Lung (tissue), 12 donors: ENCODE measurements around the gene DOCK6. TPM values are rescaled to one million over a fixed set of nuclear protein-coding genes. Genes with fewer than 3 reads are reported as not detected.

Experiments used
- ATAC-seq: fragments of 200-7000 bp; cut with Tn5 transposase; one replicate; pipeline ENCODE4 v1.9.1; 2020; ENCODE audit warnings: moderate number of reproducible peaks; ENCODE audit not compliant: insufficient read depth, low FRiP score
- DNase-seq, 3 donors: peaks; one replicate each; pipeline ENCODE4 v3.0.0-alpha.2; 2013 to 2017
- H3K27ac ChIP-seq, 2 donors: one replicate each; pipeline ENCODE4 v1.5.1; 2013; ENCODE audit warnings: mild to moderate bottlenecking in 2 of 2, moderate library complexity in 2 of 2, control low read depth in 1 of 2, inconsistent platforms in 1 of 2, low read depth in 1 of 2, low read length in 1 of 2
- H3K27me3 ChIP-seq, 3 donors: one replicate each; pipeline ENCODE4 v1.5.1; 2013; ENCODE audit warnings: low read length in 2 of 3; ENCODE audit not compliant: control insufficient read depth in 3 of 3, insufficient read depth in 3 of 3
- H3K36me3 ChIP-seq, 4 donors: one replicate each; pipeline ENCODE4 v1.5.1; 2013; ENCODE audit warnings: low read length in 4 of 4, mild to moderate bottlenecking in 1 of 4, moderate library complexity in 1 of 4; ENCODE audit not compliant: control insufficient read depth in 4 of 4, insufficient read depth in 4 of 4
- H3K4me1 ChIP-seq, 5 donors: one replicate each; pipeline ENCODE4 v1.5.1; 2013; ENCODE audit warnings: low read length in 5 of 5, mild to moderate bottlenecking in 2 of 5, moderate library complexity in 1 of 5; ENCODE audit not compliant: control insufficient read depth in 5 of 5, insufficient read depth in 5 of 5
- H3K4me3 ChIP-seq: one replicate; pipeline ENCODE4 v1.5.1; 2013; ENCODE audit warnings: mild to moderate bottlenecking, control low read depth, moderate library complexity
- H3K9ac ChIP-seq, 2 donors: one replicate each; pipeline ENCODE4 v1.5.1; 2013; ENCODE audit warnings: low read length in 2 of 2, control low read depth in 1 of 2; ENCODE audit not compliant: insufficient read depth in 1 of 2
- H3K9me3 ChIP-seq, 4 donors: one replicate each; pipeline ENCODE4 v1.5.1; 2013; ENCODE audit warnings: low read length in 3 of 4, mild to moderate bottlenecking in 1 of 4, moderate library complexity in 1 of 4; ENCODE audit not compliant: control insufficient read depth in 4 of 4, insufficient read depth in 3 of 4
- WGBS, 2 donors: extraction: QIAGEN DNeasy Blood & Tissue Kit; methylation state at CpG; one replicate each; pipeline ENCODE4 v1.1.7; 2013; 5-methylcytosine and 5-hydroxymethylcytosine counted together
- polyA plus RNA-seq, 2 donors: library from polyadenylated mRNA; stranded (reverse); fragments of 200-250 nt; gene quantifications; one replicate each; pipeline ENCODE4 v1.2.1, GENCODE V29; 2013
- total RNA-seq, 2 donors: library from RNA; depleted of rRNA in 1 of 2; stranded (reverse); fragments of >200 nt in 1 of 2; gene quantifications; one replicate each; pipeline ENCODE4 v1.2.1, GENCODE V29; 2014 to 2021
- TF ChIP-seq, protein P1 (sequence below): IDR thresholded peaks from 2 replicates; pipeline ENCODE4 v1.5.1; 2012; ENCODE audit warnings: mild to moderate bottlenecking; ENCODE audit errors: control extremely low read depth, extremely low read depth
- donor health status: control.
- donor health status: control.
- donor health status: Bipolar disorder and iron deficiency.
- donor health status: healthy.
- donor health status: DM: yes; HTN: yes; CAD: no.

Gene DOCK6
- total and polyA plus RNA-seq, 4 donors = 38.6 to 129 (median 73.7) TPM

GRCh38 chr19:11214387-11214786, 47.9 kb downstream of the DOCK6 start:
- WGBS, 2 donors = 92 to 93% methylated on average over 6 of the region's 6 CpGs

GRCh38 chr19:11210656-11210928, 51.7 kb downstream of the DOCK6 start:
- ATAC-seq = no peak
- no peak overlapping the region for H3K27ac ChIP-seq
- WGBS, 2 donors = 89 to 96% methylated on average over 1 of the region's 1 CpG
- no peak overlapping the region for H3K4me3 ChIP-seq
- H3K27me3 ChIP-seq = no peaks in the 10 kb centered on the region
- no peaks in the 10 kb centered on the region for H3K9me3 ChIP-seq
- H3K36me3 ChIP-seq = peaks cover 0 to 53% (median 23%) of the 10 kb centered on the region in 4 donors
- no peak overlapping the region for H3K9ac ChIP-seq
- TF ChIP-seq, protein P1, sequence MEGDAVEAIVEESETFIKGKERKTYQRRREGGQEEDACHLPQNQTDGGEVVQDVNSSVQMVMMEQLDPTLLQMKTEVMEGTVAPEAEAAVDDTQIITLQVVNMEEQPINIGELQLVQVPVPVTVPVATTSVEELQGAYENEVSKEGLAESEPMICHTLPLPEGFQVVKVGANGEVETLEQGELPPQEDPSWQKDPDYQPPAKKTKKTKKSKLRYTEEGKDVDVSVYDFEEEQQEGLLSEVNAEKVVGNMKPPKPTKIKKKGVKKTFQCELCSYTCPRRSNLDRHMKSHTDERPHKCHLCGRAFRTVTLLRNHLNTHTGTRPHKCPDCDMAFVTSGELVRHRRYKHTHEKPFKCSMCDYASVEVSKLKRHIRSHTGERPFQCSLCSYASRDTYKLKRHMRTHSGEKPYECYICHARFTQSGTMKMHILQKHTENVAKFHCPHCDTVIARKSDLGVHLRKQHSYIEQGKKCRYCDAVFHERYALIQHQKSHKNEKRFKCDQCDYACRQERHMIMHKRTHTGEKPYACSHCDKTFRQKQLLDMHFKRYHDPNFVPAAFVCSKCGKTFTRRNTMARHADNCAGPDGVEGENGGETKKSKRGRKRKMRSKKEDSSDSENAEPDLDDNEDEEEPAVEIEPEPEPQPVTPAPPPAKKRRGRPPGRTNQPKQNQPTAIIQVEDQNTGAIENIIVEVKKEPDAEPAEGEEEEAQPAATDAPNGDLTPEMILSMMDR = no peak
- DNase-seq = no peak
- no peaks in the 10 kb centered on the region for H3K4me1 ChIP-seq

More at GRCh38 chr19:11214387-11214786, 47.9 kb downstream of the DOCK6 start:
- Histone ChIP-seq H3K4me3 (no peak overlapping the region), H3K4me1 (no peaks in the 10 kb centered on the region), H3K9ac (no peak overlapping the region), H3K27ac (no peak overlapping the region), H3K36me3 (peaks cover 0 to 48% (median 25%) of the 10 kb centered on the region in 4 donors), H3K27me3 (no peaks in the 10 kb centered on the region), H3K9me3 (no peaks in the 10 kb centered on the region)
- ATAC-seq = no peak
- TF ChIP-seq, protein P1 = no peak
- no peak for DNase-seq

GRCh38 chr19:11209839-11210655, 52.3 kb downstream of the DOCK6 start:
- no peaks in the 10 kb centered on the region for H3K27me3 ChIP-seq
- no peak for ATAC-seq
- H3K4me1 ChIP-seq = no peaks in the 10 kb centered on the region
- peaks cover 0 to 48% (median 22%) of the 10 kb centered on the region in 4 donors for H3K36me3 ChIP-seq
- TF ChIP-seq, protein P1 = no peak
- H3K9ac ChIP-seq = no peak overlapping the region
- H3K4me3 ChIP-seq = no peak overlapping the region
- peak overlapping the region in 1 of 2 donors; percentile 6 for H3K27ac ChIP-seq
- peak in 2 of 3 donors; percentile 23 to 64 for DNase-seq
- H3K9me3 ChIP-seq = no peaks in the 10 kb centered on the region
- WGBS, 2 donors = 86 to 96% methylated on average over 2 of the region's 2 CpGs
